EH (cell line): ENCODE results near the gene MYO5A.
"Not testable (repeated sequence)": the region's sequence is repeated elsewhere in the genome, so short reads cannot be mapped to it uniquely, and the experiment has no call there.

Source experiments
- DNase-seq: peaks from one replicate; pipeline ENCODE4 v3.0.0-alpha.2; 2015; ENCODE audit warnings: low read depth

The MYO5A gene

GRCh38 chr15:52540374-52541012 is 11.8 kb upstream of the MYO5A start:
- no peak for DNase-seq

- DNase-seq, result no peak
These were observed 8.8 kb upstream of the MYO5A start for GRCh38 chr15:52537459-52537858.

GRCh38 chr15:52532427-52532826 is 3.7 kb upstream of the MYO5A start:
- DNase-seq, result no peak

- no peak for DNase-seq
These were observed 1.3 kb upstream of the MYO5A start for GRCh38 chr15:52529940-52530339.

- DNase-seq, result no peak
These were observed 753 bp upstream of the MYO5A start for GRCh38 chr15:52529341-52529924.

- peak; percentile 47 for DNase-seq
These were observed 643 bp downstream of the MYO5A start for GRCh38 chr15:52527911-52528563.

GRCh38 chr15:52527196-52527910 is 1.3 kb downstream of the MYO5A start:
- DNase-seq, result no peak

GRCh38 chr15:52524223-52525136 is 4.2 kb downstream of the MYO5A start:
- no peak for DNase-seq

GRCh38 chr15:52523647-52524046 is 5.0 kb downstream of the MYO5A start:
- DNase-seq, result no peak

- DNase-seq, result peak; percentile 91
These were observed 5.5 kb downstream of the MYO5A start for GRCh38 chr15:52523192-52523591.

- no peak for DNase-seq
These were observed 7.0 kb downstream of the MYO5A start for GRCh38 chr15:52521682-52522081.

GRCh38 chr15:52520421-52520820 is 8.3 kb downstream of the MYO5A start:
- no peak for DNase-seq

- no peak for DNase-seq
These were observed 10.0 kb downstream of the MYO5A start for GRCh38 chr15:52518487-52519371.

GRCh38 chr15:52517014-52517413 is 11.7 kb downstream of the MYO5A start:
- no peak for DNase-seq

- DNase-seq, result no peak
These were observed 13.3 kb downstream of the MYO5A start for GRCh38 chr15:52515343-52515742.

- DNase-seq, result no peak
These were observed 14.2 kb downstream of the MYO5A start for GRCh38 chr15:52514482-52514881.

- not testable (repeated sequence) for DNase-seq
These were observed 15.8 kb downstream of the MYO5A start for GRCh38 chr15:52512869-52513268.

GRCh38 chr15:52511084-52511483 is 17.6 kb downstream of the MYO5A start:
- peak; percentile 33 for DNase-seq

GRCh38 chr15:52509500-52510245 is 19.0 kb downstream of the MYO5A start:
- no peak for DNase-seq

GRCh38 chr15:52506549-52506948 is 22.1 kb downstream of the MYO5A start:
- DNase-seq, result no peak
